Body of pancreas (tissue), 4 donors: Measurements from ENCODE around the gene GMEB1.

Experiments used
- CTCF ChIP-seq, 7 experiments: fragments of 450-650 bp in 4 of 7; fragments of 200-600 bp in 3 of 7; sonication (generic) in 3 of 7; IDR thresholded peaks; one replicate each; pipeline ENCODE4 v1.5.1; 2016 to 2019; ENCODE audit warnings: antibody characterized with exemption in 7 of 7
- POLR2A ChIP-seq, 3 donors: fragments of 450-650 bp; IDR thresholded peaks; one replicate each; pipeline ENCODE4 v1.6.1; 2016; ENCODE audit warnings: antibody characterized with exemption in 3 of 3, mild to moderate bottlenecking in 2 of 3

- TF ChIP-seq CTCF (IDR thresholded peaks at IDR 0.05) (no peak), POLR2A (IDR thresholded peaks at IDR 0.05) (no peak)
Measured at GRCh38 chr1:28766532-28767183, 98.1 kb downstream of the GMEB1 start.
